Activated CD4-positive, alpha-beta T cell treated with anti-CD3 and anti-CD28 coated beads, Interleukin-2, amount 50 U/mL, for 16 hours (primary cell): Measurements from ENCODE around the gene PLEKHD1.

Experiments used
- DNase-seq: peaks from one replicate; pipeline ENCODE4 v3.0.0-alpha.2; 2020

Gene PLEKHD1

GRCh38 chr14:69553252-69553651, 68.7 kb downstream of the PLEKHD1 start:
- no peak for DNase-seq

- no peak for DNase-seq
Measured at GRCh38 chr14:69554500-69554899, 70.0 kb downstream of the PLEKHD1 start.

- DNase-seq: no peak
Measured at GRCh38 chr14:69558774-69559173, 74.2 kb downstream of the PLEKHD1 start.

GRCh38 chr14:69559581-69560011, 75.1 kb downstream of the PLEKHD1 start:
- no peak for DNase-seq

- no peak for DNase-seq
Measured at GRCh38 chr14:69560826-69561225, 76.3 kb downstream of the PLEKHD1 start.

GRCh38 chr14:69561893-69562292, 77.4 kb downstream of the PLEKHD1 start:
- no peak for DNase-seq

- DNase-seq: no peak
Measured at GRCh38 chr14:69567563-69567962, 83.0 kb downstream of the PLEKHD1 start.

- no peak for DNase-seq
Measured at GRCh38 chr14:69569859-69570258, 85.3 kb downstream of the PLEKHD1 start.

- DNase-seq: no peak
Measured at GRCh38 chr14:69570836-69571330, 86.4 kb downstream of the PLEKHD1 start.

- DNase-seq: no peak
Measured at GRCh38 chr14:69571449-69572029, 87.0 kb downstream of the PLEKHD1 start.

- no peak for DNase-seq
Measured at GRCh38 chr14:69572030-69572840, 87.7 kb downstream of the PLEKHD1 start.

GRCh38 chr14:69572841-69573135, 88.3 kb downstream of the PLEKHD1 start:
- DNase-seq: no peak

GRCh38 chr14:69573205-69573830, 88.8 kb downstream of the PLEKHD1 start:
- DNase-seq: no peak

GRCh38 chr14:69573831-69574262, 89.3 kb downstream of the PLEKHD1 start:
- no peak for DNase-seq

GRCh38 chr14:69574263-69574953, 89.9 kb downstream of the PLEKHD1 start, which contains the start of gene CCDC177:
Gene CCDC177, minus strand, starts transcription at chr14:69574871. Its CDS starts 1,249 bp downstream, at chr14:69573622.
- peak; percentile 73 for DNase-seq

GRCh38 chr14:69574954-69575295, 90.4 kb downstream of the PLEKHD1 start:
- no peak for DNase-seq

GRCh38 chr14:69579476-69579875, 94.9 kb downstream of the PLEKHD1 start:
- no peak for DNase-seq

- DNase-seq: peak; percentile 32
Measured at GRCh38 chr14:69580009-69580577, 95.6 kb downstream of the PLEKHD1 start.
